Activated CD8-positive, alpha-beta memory T cell treated with anti-CD3 and anti-CD28 coated beads for 1 hour (primary cell): ENCODE measurements around the gene ABCF1.

Source experiments
- DNase-seq, 2 donors: peaks; one replicate each; pipeline ENCODE4 v3.0.0-alpha.2; 2020; ENCODE audit warnings: low read depth in 1 of 2; ENCODE audit errors: extremely low read depth in 1 of 2

The ABCF1 gene

DNA sequence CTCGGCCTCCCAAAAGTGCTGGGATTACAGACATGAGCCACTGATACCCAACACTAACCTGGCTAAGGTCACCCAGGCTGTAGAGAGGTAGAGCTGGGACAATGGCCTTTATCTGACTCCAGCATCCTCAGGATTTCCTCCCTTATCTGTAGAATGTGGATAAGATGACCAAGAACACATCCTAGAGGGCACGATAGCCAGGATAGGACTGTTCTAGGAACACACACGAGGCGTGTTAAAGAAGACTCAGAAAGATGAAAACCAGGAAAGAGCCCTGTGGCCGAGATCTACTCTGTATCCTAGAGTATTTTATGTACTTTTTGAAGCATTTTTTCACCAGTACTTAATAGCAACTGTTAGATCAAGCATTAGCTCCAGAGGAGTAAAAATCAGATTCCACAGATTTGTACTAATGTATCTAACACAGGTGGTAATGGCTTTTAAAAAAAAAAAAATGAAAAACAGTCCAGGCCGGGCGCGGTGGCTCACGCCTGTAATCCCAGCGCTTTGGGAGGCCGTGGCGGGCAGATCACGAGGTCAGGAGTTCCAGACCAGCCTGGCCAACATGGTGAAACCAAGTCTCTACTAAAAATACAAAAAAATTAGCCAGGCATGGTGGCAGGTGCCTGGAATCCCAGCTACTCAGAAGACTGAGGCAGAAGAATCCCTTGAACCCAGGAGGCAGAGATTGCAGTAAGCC lies 28.5 kb downstream of the ABCF1 start:
- no peak for DNase-seq

DNA sequence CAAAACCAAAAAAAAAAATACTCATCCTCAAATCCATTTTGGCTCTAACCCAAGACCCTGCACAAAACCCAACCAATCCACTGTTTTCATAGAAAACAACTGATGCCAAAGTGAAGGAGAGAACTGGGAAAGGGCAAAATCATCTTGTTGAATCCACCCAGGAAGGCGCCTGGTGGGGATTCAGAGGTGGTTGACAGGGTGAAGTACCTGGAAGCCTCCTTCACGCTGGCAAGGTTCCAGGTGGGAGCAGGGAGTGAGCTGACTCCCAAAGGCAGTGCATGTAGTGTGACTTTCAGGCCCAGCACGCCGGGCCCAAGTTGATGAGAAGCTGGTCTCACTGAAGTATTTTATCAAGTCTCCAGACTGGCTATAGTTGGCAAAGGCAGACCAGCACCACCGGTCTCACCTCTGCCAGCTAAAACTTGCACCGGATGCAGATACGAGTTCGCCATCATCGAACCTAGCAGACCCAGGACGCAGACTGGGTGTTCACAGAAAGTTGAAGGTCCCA lies 29.3 kb downstream of the ABCF1 start:
- DNase-seq = no peak

DNA sequence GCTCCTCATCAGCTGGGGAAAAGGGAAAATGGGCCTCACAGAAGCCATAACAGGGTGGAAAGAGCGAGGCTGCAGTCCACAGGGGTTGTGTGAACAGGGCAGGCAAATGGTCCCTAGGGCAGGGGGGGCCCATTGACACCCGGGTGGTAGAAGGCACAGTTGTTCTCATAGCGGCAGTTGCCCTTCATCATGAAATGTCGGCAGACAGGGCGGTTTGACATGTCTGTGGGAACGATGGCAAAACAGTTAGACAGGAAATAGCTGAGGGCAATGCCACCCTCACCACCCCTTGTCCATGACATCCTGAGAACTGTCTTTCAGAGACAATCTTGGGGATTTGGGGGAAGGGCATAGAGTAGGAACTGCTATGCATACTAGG lies 30.2 kb downstream of the ABCF1 start:
- no peak for DNase-seq

DNA sequence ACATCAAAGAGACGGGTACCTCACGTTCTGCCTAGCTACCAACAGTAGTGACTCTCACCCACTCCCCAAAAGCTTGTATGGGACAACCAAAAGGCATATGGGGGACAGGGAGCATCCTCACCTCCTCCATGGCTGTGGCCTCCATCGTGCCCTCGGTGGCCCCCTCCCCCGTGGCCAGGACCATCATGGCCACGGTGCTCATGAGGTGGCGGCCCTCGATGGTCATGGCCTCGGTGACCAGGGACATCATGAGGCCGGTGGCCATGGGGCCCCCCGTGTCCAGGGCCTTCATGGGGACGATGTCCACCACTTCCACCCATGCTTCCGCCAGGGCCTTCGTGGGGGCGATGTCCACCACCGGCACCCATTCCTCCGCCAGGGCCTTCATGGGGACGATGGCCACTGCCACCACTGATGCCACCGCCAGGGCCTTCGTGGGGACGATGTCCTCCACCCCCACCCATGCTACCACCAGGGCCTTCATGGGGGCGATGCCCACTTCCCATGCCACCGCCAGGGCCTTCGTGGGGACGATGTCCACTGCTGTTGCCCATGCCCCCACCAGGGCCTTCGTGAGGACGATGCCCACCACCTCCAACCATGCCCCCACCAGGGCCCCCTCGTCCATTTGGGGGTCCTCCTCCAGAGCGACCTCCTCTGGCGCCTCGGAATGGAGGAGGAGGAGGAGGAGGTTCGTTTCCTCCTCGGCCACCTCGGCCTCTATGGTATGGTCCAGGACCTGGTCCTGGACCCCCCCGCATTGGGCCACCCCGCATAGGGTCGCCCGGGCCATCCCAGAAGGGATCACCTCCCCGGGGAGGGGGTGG lies 30.8 kb downstream of the ABCF1 start:
- no peak for DNase-seq

DNA sequence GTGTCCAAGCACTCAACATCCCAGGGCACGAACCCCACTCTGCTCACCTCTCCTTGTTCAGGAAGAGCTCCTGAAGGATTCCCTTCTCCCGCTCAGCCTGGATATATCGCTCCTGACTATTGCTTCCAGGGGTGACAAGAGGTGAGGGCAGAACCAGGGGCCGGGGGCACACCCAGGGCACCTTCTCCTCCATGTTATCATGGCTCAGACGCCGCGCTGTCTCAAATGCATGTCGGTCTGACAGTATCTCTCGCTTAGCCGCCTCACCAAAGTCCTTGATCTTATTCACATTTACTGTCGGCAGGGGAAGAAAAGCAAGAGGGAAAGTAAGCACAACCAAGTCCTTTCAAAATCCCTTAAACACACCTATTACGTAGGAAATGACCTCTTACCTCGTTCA lies 32.7 kb downstream of the ABCF1 start:
- DNase-seq = no peak

DNA sequence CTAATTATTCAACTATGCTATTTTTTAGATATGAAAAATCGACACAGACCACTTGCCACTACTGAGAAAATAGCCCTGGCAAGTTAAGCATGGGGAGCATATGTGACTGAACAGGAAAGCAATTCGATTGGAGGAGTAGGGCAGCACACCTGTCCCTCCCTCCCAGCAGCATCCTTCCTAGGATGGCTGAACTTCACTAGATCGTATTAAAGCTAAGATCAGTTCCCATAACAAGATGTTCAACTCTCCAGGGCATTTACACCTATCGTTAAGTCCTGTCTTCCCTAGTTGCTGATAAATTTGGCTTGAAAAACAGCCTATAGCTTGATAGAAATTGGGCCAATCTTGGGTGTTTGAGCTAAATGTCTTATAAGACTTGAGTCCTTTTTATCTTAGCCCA lies 38.8 kb downstream of the ABCF1 start:
- no peak for DNase-seq

DNA sequence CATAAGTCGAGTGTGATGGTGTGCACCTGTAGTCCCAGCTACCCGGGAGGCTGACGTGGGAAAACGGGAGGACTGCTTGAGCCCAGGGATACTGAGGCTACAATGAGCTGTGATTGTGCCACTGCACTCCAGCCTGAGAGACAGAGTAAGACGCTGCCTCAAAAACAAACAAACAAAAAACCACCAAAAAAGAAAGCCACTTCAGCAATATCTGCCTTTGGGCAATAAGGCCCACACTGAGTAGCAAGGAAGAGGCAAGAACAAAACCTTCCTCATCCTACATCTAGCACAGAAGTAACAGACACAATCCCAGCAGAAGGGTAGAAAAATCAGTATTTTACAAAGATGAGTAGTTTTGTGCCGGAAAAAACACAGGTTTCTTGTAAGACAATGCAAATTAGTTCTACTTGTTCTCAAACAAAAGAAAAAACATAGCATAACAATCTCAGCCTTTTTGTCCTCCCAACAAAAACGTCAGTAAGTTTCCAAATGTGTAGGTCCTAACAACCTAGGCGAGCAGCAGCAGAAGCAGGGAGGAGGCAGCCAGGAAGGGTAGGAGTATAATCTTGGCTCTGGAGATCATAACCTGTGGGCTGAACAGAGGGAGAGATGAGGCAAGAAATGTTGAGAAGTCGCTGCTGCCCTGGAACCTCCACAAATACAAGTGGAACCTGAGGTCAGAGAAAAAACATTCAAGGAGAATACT lies 40.1 kb downstream of the ABCF1 start:
- no peak for DNase-seq

DNA sequence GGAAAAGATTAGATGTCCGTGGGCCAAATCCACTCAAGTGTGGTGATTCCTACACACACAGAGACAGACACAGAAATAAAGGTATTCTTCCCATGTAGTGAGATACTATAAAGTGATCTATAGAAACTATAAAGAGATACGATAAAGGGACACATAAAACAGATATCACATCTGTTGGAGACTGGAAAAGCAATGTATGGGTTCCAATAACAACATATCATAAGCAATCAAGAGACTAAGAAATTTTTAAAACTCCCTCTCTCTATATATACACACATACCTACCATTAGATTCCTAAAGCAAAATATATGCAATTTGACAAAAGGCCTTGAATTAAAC lies 40.6 kb downstream of the ABCF1 start:
- no peak for DNase-seq

DNA sequence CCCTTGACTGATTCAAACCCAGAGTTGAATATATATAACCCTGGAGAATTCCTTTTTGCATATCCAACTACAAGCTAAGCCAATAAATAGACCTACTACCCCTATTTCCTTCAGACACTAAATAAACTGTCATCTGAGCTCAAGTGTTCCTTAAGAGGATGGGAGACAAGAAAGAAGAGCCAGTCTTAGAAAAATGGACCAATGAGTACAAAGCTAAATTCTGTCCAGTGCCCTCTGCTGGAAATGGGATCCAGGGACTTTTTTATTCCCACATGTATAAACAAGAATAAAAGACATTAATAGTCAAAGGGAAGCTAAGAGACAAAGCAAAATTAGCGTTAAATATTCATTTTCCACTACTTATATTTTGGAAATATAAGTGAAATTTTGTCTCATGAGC lies 41.0 kb downstream of the ABCF1 start:
- no peak for DNase-seq

DNA sequence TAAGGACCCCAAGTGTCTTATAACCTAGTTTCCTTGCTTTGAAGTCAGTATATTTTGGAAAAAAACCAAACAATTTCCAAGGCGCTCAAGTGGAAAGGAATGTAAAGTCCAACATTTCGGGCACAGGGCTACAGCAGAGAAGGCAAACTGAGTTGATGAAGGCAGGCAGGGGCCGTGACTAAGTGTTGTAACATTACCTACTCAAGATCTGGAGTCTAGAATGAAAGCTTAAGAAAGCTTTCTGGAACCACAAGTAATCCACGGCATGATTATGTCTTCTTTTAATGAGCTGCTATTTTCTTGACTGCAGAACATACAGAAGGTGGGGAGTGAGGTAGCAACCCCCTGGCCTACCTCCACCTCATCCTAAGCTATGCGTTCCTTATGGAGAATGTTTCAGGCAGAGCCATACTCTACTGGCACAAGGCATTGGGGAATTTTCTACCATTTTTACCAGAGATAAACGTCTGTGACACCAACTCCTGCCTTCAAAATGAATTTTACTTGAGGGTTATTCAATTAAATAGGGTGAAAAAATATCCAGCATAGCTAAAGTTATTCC lies 41.5 kb downstream of the ABCF1 start:
- DNase-seq = no peak

DNA sequence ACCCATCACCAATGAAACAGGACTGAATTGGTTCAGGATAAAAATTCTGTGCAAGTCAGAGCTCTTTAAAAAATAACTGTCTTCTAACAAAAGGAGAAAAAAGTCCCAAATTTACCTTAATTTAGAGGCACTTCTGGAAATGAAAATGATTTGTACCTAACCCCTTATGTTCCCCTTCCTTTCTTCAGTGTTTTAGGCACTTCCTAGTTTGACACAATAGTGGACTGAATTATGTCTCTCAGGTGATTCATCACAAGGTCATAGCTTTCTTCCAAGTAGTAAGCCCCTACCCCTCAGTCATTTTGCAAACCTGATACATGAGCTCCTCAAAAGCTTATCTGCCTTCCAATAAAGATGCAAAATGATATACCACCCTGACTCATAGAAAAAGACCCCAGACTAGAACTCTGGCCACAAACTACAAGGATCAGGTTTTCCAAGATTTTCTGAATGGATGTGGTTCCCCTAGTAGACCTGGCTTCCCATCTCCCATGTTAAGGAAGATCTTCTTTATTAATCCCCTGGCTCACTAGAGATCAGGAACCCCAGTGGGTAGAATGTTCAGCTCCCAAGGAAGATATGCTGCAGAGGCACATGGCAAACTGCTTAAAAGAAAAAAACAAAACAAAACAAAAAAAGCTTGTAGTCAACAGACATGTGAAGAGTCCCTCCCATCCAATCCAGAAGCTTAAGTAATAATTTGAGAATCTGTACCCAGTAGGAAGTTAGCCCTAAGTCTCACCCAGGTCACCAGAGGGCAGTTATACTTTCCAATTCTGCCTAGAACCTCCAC lies 42.2 kb downstream of the ABCF1 start:
- no peak for DNase-seq

DNA sequence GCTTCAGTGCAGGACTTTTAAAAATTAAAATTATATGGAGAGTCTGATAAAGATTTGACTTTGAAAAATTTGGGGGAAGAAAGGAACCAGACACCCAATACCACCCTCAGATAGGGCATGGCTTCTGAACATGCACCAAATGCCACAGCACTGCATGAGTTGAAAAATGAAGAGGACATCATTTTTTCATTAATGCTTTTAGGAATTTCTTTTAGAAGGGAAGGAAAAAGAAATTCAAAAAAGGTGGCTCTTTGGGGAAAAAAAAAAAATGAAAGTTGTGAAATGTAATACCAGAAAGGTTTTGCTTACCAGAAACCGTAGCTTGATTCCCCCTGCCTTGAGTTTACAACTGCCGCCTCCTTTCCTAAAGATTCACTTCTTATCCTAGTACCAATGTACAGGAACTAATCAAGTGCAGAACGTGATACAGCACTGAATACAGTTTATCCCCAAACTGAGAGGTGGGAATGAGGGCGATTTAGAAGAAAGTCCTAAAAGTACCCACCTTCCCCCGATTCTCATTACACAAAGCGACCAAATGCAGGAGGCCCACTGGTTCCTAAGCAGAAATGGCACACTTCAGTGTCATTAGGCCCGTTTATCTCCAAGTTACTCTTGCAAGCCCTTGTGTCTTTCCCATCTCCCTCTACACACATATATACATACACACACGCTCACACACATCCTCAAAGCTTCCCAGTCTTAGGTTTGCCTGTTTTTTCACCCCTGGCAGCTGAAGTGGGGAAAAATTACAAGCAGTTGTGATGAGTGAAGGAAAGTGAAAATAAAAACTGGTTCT lies 43.0 kb downstream of the ABCF1 start:
- DNase-seq = no peak

DNA sequence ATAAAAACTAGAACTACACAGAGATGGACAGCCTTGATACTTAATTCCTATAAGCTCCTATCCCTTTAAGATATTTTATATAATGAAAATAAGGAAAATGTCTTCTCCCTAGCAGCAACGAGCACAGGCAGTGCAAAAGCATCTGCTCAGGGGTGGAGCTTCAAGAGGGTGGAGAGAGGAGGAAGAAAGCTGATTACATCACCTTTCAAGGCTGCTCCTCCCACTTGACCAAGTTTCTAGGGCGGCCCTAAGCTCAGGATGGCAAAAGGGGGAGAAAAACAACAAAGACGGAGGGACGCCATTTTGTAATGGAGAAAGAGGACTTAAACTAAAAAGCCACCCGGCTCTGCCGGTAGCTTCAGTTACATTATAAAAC lies 43.6 kb downstream of the ABCF1 start:
- peak; percentile 62 to 78 for DNase-seq

DNA sequence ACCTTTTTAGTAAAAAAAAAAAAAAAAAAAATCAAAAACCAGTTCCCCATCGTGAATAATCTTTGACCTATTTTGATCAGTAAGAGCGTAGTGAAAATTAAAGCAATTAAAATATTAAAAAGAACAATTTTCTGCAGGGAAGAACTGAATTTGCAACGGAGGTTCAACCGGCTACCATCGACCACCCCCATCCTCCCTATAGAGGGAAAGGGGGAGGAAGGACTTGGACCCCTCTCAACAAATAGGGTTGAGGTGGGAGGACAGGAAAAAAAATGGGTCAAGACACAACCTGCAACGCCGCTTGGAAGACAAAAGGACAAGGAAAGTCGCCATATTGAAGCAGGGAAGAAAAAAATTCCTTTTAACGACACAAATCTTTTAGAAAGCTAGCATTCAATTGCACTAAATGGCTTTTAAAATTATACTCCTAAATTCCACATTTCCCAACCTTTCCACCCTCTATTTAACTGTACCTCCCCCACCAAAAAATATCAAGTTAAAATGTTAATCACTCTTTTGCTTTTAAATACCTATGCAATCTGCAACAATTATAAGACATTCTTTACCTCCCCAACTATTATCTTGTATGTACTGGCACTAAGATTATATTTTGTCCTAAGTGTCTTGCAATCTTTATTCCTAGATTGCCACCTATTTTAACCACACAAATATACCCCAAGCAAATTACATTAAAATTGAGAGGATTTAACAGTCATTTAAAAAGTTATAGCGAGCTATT lies 44.1 kb downstream of the ABCF1 start:
- DNase-seq = no peak

DNA sequence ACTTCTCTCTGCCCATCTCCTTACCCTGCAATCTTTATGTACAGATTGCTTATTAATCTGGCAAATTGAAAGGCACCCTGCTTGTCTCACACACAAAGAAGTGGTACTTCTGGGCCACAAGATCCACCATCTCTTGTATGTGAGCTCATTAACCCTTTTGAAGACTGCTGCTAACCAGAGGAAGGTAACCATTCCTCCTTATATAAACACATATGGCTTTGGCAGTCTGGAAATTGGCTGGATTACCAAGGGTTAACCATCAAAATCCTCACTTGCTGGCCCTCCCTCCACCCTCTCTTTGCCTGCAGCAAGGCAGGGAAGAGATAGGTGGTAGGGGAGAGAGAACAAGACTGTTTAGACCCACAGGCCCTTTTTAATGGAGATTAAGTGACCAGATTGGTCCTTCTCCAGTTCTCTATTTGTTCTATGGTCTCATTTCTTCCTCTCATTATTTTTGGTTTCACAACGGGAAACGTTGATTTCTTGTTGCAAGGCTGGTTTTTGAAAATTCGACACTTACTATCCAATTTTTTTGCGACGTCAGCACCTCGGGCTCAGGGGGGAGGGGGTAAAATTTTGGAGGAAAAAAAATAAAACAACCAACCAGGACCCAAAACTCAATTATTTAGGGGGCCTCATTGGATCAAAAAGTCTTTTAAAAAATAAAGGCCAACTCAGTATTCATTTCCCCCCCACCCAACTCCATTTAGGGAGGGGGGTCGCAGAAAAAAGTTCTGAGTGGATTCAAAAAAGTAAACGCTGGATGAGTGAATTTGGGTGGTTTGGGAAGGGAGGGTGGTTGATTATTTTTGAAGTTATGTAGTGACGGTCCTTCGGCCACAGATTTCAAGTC lies 44.9 kb downstream of the ABCF1 start:
- no peak for DNase-seq

DNA sequence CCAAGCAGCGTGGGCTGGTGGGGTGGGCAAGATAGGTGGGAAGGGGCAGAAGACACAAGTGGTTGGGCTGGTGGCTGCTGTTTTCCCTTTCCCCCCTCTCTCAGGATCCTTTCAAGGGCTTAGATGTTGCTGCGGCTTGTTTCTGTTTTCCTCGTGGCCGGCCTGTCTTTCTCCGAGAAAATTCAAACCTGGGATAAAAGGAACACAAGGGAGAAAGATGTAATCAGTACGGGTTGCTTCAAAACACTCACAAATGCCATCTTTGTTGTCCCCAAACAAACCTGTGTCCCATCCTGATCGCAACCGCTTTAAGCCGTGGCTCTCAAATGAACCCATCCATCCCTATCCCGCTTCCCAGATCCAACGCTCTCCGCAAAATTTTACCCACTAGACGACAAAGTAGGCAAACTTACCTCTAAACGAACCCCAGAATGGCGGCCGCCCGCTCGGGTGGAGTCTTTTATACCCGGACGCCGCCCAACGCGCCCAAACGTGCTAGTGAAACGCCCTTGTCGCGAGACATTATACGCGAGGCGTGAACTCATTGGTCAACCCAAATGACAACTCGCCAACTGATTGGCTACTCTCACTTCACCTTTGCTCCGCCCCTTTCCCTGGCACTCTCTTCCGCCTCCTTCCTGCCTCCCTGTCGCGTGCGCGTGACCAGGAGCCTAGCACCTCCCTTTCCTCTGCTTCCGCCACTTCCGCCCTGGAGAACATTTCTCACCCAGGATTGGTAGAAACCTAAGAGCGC lies 45.7 kb downstream of the ABCF1 start, which contains the start of gene PPP1R10:
TSS of gene PPP1R10 (minus strand) at position 433 of the 754 bp plus-strand sequence. CDS start 7,299 bp downstream, outside the sequence.
- peak; percentile 91 to 98 for DNase-seq

DNA sequence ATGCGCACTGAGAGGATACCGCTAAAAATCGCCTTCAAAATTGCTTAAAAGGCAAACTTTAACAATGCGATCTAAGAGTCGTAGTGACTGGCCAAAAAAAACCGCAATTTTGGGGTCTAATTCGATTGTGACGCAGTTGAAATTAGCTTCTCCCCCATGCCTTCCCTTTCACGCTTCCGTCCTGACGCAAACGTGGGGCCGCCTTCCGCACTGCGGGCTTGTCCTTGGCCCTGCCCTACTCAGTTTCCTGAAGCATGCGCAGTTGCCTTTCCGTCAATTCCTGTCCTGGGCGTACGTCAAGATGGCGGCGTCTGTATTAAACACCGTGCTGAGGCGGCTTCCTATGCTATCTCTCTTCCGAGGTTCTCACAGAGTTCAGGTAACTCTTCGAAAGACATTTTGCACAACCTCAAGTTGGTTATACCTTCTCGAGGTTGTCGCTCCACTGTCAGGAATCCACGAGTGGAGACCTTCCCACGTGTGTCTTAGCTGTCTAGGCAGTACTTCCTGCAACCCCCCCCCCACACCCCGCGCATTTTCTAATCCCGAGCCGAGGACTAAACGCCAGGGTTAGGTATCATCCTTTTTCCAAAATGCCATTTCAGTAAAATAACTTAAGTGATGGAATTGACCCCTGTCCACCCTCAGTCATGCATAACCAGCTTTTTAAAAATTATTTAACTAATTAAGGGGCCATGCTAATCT lies 46.5 kb downstream of the ABCF1 start, which contains the start of gene MRPS18B:
TSS of gene MRPS18B (plus strand) at position 276 of the 705 bp plus-strand sequence. CDS start at position 302, 26 bp downstream.
- peak; percentile 95 to 99 for DNase-seq
